Astrocyte of the spinal cord (primary cell): ENCODE measurements around the gene DOCK4.

Experiments used
- DNase-seq: peaks from one replicate; pipeline ENCODE4 v3.0.0; 2011; ENCODE audit warnings: low read depth, low spot score
- H3K4me3 ChIP-seq: 2 replicates; pipeline ENCODE4 v1.5.1; 2011; ENCODE audit warnings: low read depth, mild to moderate bottlenecking, low read length, moderate library complexity
- in situ Hi-C: cut with HindIII; loops from 2 replicates; pipeline ENCODE4 v1.10.0; 2017; ENCODE audit warnings: low sequenced_read_pairs
- TF ChIP-seq, protein P1 (sequence below): IDR thresholded peaks from 2 replicates; pipeline ENCODE4 v1.5.1; 2012; ENCODE audit warnings: low read depth, mild to moderate bottlenecking, low read length, inconsistent platforms

The DOCK4 gene

DNA sequence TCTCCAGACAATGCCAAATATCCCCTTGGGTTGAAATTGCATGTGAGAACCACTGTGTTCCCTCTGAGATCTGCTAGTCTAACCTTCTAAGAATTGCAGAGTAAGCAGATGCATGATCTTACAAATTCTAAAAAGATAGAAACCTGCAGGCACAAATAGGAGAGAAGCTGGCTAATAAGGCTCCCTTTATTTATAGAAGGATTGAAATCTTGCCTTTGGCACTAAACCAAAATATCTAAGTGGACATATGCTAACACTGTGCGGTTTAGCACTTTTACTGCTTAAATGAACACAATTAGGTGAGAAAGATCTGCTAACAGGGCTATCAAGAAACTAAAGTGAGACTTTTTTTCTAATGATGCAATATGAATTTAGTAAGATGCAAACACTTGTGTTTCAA is 225.5 kb downstream of the DOCK4 start:
- in situ Hi-C loops = no loop called here
- no peak for DNase-seq
- no peak overlapping the region for H3K4me3 ChIP-seq
- TF ChIP-seq, protein P1, sequence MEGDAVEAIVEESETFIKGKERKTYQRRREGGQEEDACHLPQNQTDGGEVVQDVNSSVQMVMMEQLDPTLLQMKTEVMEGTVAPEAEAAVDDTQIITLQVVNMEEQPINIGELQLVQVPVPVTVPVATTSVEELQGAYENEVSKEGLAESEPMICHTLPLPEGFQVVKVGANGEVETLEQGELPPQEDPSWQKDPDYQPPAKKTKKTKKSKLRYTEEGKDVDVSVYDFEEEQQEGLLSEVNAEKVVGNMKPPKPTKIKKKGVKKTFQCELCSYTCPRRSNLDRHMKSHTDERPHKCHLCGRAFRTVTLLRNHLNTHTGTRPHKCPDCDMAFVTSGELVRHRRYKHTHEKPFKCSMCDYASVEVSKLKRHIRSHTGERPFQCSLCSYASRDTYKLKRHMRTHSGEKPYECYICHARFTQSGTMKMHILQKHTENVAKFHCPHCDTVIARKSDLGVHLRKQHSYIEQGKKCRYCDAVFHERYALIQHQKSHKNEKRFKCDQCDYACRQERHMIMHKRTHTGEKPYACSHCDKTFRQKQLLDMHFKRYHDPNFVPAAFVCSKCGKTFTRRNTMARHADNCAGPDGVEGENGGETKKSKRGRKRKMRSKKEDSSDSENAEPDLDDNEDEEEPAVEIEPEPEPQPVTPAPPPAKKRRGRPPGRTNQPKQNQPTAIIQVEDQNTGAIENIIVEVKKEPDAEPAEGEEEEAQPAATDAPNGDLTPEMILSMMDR = no peak

DNA sequence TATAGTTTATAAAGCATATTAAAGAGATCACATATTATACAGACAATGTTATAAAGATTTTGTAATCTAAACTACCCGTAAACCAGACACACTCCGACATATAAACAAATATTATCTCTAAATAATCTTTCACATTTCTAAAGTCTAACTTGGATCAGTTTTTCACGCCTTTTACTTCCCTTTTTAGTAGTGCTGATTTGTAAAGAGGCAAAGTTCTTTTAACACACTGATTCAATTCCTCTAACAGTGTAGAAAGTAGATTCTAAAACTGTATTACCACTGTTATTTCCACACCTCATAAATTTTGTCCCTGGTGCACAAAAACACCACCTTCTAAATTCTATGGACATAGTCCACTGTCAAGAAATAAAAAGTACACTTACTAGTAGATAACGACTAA is 230.9 kb downstream of the DOCK4 start:
- TF ChIP-seq, protein P1 = no peak
- no peak for DNase-seq
- in situ Hi-C loops = no loop called here
- no peak overlapping the region for H3K4me3 ChIP-seq

DNA sequence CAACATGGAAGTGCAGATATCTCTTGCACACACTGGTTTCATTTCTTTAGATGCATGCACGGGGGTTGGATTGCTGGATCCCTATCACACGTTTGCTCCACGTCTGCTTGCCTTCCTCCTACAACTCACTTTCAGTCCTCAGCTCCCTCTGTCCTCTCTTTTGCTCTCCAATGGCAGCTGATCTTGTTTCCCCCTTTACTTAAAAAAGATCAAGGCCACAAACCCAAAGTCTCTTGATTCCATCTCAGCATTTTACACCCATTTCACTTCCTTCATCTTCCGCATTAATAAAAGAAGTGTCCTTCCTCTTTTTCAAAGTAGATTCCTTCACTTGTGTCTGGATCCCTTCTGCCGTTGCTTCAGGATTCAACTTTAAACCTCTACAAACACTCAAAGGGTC is 245.2 kb downstream of the DOCK4 start:
- H3K4me3 ChIP-seq = no peak overlapping the region
- no peak for DNase-seq
- TF ChIP-seq, protein P1 = no peak
- in situ Hi-C loops = no loop called here

DNA sequence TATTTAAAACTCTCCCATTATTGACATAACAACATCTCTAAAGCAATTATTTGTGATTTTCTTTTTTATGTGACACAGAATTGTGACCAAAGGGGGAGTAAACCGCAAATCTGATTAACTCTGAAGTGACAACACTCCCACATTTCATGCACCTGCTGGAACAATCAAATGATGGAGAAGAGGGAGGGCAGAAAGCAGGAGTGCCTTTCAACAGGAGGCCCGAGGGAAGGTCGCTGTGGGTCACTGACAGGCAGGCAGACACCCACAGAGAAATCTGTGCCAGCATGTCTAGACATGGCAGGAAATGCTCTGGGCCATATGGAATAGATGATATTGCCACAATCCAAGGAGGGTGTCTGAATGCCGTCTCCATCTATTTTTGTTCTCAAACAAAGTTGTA is 247.3 kb downstream of the DOCK4 start:
- TF ChIP-seq, protein P1 = no peak

DNA sequence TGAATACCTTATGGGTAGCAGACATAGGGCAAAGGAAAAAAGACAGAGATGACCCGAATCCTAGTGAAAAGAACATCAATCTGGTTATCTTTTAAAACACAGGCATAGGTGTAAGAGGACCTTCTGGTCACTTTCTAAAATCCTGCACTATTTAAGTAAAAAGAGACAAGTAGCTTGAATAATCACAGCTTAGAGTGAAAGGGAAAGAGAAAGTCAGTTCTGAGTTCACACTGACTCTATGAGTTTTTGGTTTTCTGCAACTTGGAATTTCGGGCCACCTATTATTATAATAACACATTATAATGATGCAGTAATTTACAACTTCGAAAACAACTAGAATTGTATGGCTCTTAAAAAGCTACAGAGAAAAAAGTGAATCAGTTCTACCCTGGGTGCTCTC is 247.8 kb downstream of the DOCK4 start:
- no peak overlapping the region for H3K4me3 ChIP-seq
- in situ Hi-C loops = no loop called here
- DNase-seq = no peak
- TF ChIP-seq, protein P1 = no peak

More for the DNA sequence above, 247.3 kb downstream of the DOCK4 start:
- no peak for DNase-seq
- in situ Hi-C loops = no loop called here
- no peak overlapping the region for H3K4me3 ChIP-seq

DNA sequence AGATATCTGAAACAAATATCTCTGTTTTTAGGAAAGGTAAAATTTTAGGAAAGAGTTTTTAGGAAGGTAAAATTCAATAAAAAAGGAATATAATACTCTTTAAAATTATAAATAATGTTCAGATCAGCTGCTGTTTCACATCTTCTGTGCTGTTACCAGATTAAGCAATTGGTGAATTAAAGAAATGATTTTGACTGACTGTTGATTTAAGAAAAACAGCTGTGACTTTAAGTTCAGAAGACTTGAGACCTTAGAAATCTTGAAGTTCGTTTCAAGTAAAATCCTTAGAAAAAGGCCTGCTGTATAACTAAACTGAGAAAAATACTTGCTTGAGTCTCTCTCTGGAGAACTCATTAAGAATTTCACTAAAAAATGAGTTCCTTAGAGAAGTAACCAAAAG is 250.6 kb downstream of the DOCK4 start:
- TF ChIP-seq, protein P1 = no peak
- in situ Hi-C loops = no loop called here

More for the DNA sequence above, 250.6 kb downstream of the DOCK4 start:
- no peak for DNase-seq
- no peak overlapping the region for H3K4me3 ChIP-seq
